A673 (cell line): ENCODE measurements around the gene PEAK3. TPM values are rescaled to one million over a fixed set of nuclear protein-coding genes. Genes with fewer than 3 reads are reported as not detected.

Source experiments
- BruUV-seq: library from RNA; stranded (reverse); fragments of 400-500 nt; replicated peaks from 2 replicates; lab custom pipeline; 2021; lab: Mats Ljungman, UMichigan
- CTCF ChIA-PET: fragments of 300-600 bp; sonication (Branson Sonifier 250); formaldehyde crosslinking; loops from one replicate; lab custom pipeline; 2022; ENCODE audit warnings: antibody characterized with exemption; lab: Charles Lee
- POLR2A ChIA-PET: fragments of 300-600 bp; sonication (Branson Sonifier 250); formaldehyde crosslinking; loops from one replicate; lab custom pipeline; 2022; ENCODE audit warnings: antibody characterized with exemption; ENCODE audit not compliant: low non-redundant PET; lab: Charles Lee
- DNase-seq: peaks from one replicate; pipeline ENCODE4 v3.0.0-alpha.2; 2015; ENCODE audit warnings: low spot score
- H3K27ac ChIP-seq: fragments of 200-600 bp; sonication (generic); 2 replicates; pipeline ENCODE4 v1.5.1; 2016; ENCODE audit warnings: mixed run types, low read depth, mild to moderate bottlenecking, mixed read lengths, antibody characterized with exemption, low read length; ENCODE audit not compliant: poor library complexity, severe bottlenecking
- H3K27me3 ChIP-seq: fragments of 200-600 bp; sonication (generic); replicated peaks from 2 replicates; pipeline ENCODE4 v1.6.1; 2017; ENCODE audit warnings: mixed run types, low read depth, mild to moderate bottlenecking, mixed read lengths, antibody characterized with exemption, low read length; ENCODE audit not compliant: insufficient read depth, poor library complexity
- H3K36me3 ChIP-seq: fragments of 200-600 bp; sonication (generic); 2 replicates; pipeline ENCODE4 v1.6.1; 2016; ENCODE audit warnings: mixed run types, mild to moderate bottlenecking, mixed read lengths, antibody characterized with exemption, low read length; ENCODE audit not compliant: insufficient read depth, poor library complexity, severe bottlenecking
- H3K4me1 ChIP-seq: fragments of 200-600 bp; sonication (generic); 2 replicates; pipeline ENCODE4 v1.6.1; 2017; ENCODE audit warnings: mixed run types, mild to moderate bottlenecking, mixed read lengths, antibody characterized with exemption, low read length; ENCODE audit not compliant: insufficient read depth, poor library complexity, severe bottlenecking
- H3K4me3 ChIP-seq: fragments of 200-600 bp; sonication (generic); 2 replicates; pipeline ENCODE4 v1.5.1; 2016; ENCODE audit warnings: low read depth, mixed run types, mild to moderate bottlenecking, mixed read lengths, low read length; ENCODE audit not compliant: poor library complexity, severe bottlenecking
- H3K9me3 ChIP-seq: fragments of 200-600 bp; sonication (generic); 2 replicates; pipeline ENCODE4 v1.6.1; 2016; ENCODE audit warnings: mixed run types, low read depth, mild to moderate bottlenecking, mixed read lengths, antibody characterized with exemption, low read length; ENCODE audit not compliant: poor library complexity, severe bottlenecking
- CTCF ChIP-seq: fragments of 300-800, 200-600 bp; sonication (generic); conservative IDR thresholded peaks from 2 replicates; pipeline ENCODE4 v1.5.1; 2017; ENCODE audit warnings: low read depth, mild to moderate bottlenecking, antibody characterized with exemption, low read length, moderate library complexity, mixed read lengths
- EZH2 ChIP-seq: fragments of 200-600 bp; sonication (generic); IDR thresholded peaks from 2 replicates; pipeline ENCODE4 v1.6.1; 2017; ENCODE audit warnings: borderline replicate concordance, low read depth, mild to moderate bottlenecking, mixed read lengths, antibody characterized with exemption, low read length; ENCODE audit not compliant: poor library complexity, severe bottlenecking
- intact Hi-C: fragments of 100-400 bp; cut with micrococcal nuclease; formaldehyde crosslinking; loops from one replicate; pipeline ENCODE4 v1.10.0; 2022; ENCODE audit not compliant: unreplicated experiment
- total RNA-seq: library from RNA; stranded (reverse); gene quantifications from 2 replicates; pipeline ENCODE4 v1.2.3, GENCODE V29; 2021

Gene PEAK3
- total RNA-seq, 1 experiment from 2014 or later, result not detected

DNA sequence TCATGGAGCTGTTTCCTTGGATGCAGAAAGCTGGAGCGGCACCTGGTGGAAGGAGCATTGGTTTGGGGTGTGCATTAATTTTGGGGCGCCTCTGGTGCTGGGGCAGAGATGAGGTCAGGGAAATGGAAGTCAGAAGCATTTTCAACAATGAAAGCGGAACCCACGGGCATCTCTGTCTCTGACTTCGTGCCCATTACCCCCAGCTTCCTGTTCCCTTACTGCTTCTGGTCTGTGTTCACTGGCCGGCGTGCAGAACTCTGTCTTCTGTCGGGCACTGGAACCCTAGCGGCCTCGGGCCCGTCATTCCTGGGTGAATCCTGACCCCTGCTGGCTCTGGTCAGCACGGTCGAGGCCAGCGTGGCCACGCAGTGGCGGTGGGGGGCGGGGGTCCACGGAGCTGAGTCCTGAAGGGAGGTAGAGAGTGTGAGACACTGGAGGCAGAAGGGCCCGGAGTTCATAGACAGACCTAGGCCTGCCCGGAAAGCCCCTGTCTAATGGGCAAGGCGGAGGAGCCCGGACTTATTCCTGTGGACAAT, 33.9 kb upstream of the PEAK3 start:
- H3K9me3 ChIP-seq, result no peaks in the 10 kb centered on the region
- POLR2A ChIA-PET, result no interaction called here
- CTCF ChIA-PET, result no interaction called here
- no peaks in the 10 kb centered on the region for H3K36me3 ChIP-seq
- no peak overlapping the region for H3K4me3 ChIP-seq
- intact Hi-C loops, result no loop called here
- no peaks in the 10 kb centered on the region for H3K27me3 ChIP-seq
- H3K27ac ChIP-seq, result no peak overlapping the region
- no peak for DNase-seq
- H3K4me1 ChIP-seq, result no peaks in the 10 kb centered on the region
- no TSS peak for BruUV-seq
- no peak for TF ChIP-seq EZH2
- TF ChIP-seq CTCF, result 0 out of 2 replicates have a peak, but pooled peaks have one; percentile 20

- Histone ChIP-seq H3K27ac (no peak overlapping the region), H3K4me1 (no peaks in the 10 kb centered on the region), H3K36me3 (no peaks in the 10 kb centered on the region), H3K27me3 (no peaks in the 10 kb centered on the region), H3K9me3 (no peaks in the 10 kb centered on the region), H3K4me3 (no peak overlapping the region)
- POLR2A ChIA-PET, result no interaction called here
- DNase-seq, result no peak
- intact Hi-C loops, result no loop called here
- TF ChIP-seq EZH2 (no peak), CTCF (no peak)
- CTCF ChIA-PET, result no interaction called here
- BruUV-seq, result no TSS peak
Observed at GRCh38 chr19:2315121-2315817, 33.3 kb upstream of the PEAK3 start.

DNA sequence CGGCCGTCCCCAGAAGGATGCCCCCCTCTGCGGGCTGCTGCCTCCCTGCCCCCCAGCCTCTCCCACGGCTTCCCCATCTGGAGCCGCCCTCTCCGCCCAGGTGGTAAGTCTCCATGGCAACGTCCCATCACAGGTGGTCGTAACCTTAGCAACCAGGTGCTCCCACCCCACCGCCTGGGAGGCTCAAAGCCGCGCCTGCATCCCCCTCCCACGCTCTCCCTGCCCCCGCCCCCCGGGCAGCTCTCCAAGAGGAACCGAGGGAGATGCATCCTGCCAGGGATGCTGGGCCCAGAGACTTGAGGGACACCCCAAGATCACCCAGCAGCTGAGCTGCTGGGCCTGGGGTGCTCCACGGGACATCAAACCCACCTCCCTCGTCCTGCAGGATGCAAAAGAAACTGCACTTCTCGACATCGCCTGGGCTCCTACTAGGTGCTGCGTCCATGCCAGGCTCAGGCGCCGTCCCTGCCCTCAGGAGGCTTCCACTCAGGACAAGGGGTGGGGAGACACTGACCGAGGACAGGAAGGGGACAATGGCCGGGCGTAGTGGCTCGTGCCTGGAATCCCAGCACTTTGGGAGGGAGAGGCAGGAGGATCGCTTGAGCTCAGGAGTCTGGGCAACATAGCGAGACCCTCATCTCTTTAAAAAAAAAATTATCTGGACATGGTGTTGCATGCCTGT, 31.0 kb upstream of the PEAK3 start:
- H3K36me3 ChIP-seq, result no peaks in the 10 kb centered on the region
- DNase-seq, result no peak
- no peaks in the 10 kb centered on the region for H3K9me3 ChIP-seq
- BruUV-seq, result no TSS peak
- TF ChIP-seq EZH2, result no peak
- no peak for TF ChIP-seq CTCF
- H3K27ac ChIP-seq, result no peak overlapping the region
- H3K27me3 ChIP-seq, result no peaks in the 10 kb centered on the region
- H3K4me1 ChIP-seq, result no peaks in the 10 kb centered on the region
- intact Hi-C loops, result no loop called here
- POLR2A ChIA-PET, result interaction anchor here (0.5 kb wide), 1 partner anchor 144 kb away, joined by 10 read pairs; the partner anchor contains the start of gene LMNB2
- H3K4me3 ChIP-seq, result no peak overlapping the region
- CTCF ChIA-PET, result no interaction called here
